ENCODE results near the gene PSMD10. TPM values are rescaled to one million over a fixed set of nuclear protein-coding genes. Genes with fewer than 3 reads are reported as not detected.

PSMD10 gene
- total and polyA plus RNA-seq, 12 donors = 21.1 to 112 (median 50.8) TPM

GRCh38 chrX:108036298-108036973 is 54.9 kb downstream of the PSMD10 start:
- H3K27me3 ChIP-seq = peaks cover 9% of the 10 kb centered on the region
- no peak overlapping the region for H3K4me3 ChIP-seq
- TF ChIP-seq POLR2A (IDR thresholded peaks at IDR 0.05) = no peak
- TF ChIP-seq, protein P1, sequence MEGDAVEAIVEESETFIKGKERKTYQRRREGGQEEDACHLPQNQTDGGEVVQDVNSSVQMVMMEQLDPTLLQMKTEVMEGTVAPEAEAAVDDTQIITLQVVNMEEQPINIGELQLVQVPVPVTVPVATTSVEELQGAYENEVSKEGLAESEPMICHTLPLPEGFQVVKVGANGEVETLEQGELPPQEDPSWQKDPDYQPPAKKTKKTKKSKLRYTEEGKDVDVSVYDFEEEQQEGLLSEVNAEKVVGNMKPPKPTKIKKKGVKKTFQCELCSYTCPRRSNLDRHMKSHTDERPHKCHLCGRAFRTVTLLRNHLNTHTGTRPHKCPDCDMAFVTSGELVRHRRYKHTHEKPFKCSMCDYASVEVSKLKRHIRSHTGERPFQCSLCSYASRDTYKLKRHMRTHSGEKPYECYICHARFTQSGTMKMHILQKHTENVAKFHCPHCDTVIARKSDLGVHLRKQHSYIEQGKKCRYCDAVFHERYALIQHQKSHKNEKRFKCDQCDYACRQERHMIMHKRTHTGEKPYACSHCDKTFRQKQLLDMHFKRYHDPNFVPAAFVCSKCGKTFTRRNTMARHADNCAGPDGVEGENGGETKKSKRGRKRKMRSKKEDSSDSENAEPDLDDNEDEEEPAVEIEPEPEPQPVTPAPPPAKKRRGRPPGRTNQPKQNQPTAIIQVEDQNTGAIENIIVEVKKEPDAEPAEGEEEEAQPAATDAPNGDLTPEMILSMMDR (IDR thresholded peaks at IDR 0.05) = no peak
- intact Hi-C loops (cut with DNase I) = no loop called here
- H3K27ac ChIP-seq = no peak overlapping the region
- DNase-seq = no peak
- H3K36me3 ChIP-seq (replicated peaks in 1 of 2) = no peaks in the 10 kb centered on the region
- H3K9me3 ChIP-seq (replicated peaks in 1 of 3) = no peaks in the 10 kb centered on the region
- H3K4me1 ChIP-seq (replicated peaks in 1 of 2) = no peaks in the 10 kb centered on the region
- 53 to 89% (median 69%) methylated on average over 4 of the region's 4 CpGs for WGBS, 4 donors

DNA sequence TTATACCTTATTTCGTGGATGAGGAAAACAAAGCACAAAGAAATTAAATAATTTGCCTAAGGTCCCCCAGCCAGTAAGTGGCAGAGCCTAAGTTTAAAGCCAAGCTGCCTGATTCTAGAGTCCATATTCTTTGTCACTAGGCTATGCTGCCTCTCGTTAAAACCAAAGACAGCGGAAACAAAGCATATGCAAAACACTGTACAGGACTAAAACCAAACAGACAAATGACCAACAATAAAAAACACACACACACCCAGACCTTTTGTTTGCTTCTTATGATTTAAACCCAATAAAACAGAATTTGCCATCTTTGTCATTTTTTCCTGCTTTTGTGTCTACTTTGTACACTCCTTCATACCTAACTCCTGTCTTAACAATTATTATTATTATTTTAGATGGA is 56.6 kb downstream of the PSMD10 start:
- intact Hi-C loops (cut with DNase I) = no loop called here
- no peaks in the 10 kb centered on the region for H3K36me3 ChIP-seq (replicated peaks in 1 of 2)
- no peak overlapping the region for H3K27ac ChIP-seq
- H3K27me3 ChIP-seq = peaks cover 9% of the 10 kb centered on the region
- DNase-seq = no peak
- no peaks in the 10 kb centered on the region for H3K4me1 ChIP-seq (replicated peaks in 1 of 2)
- 59 to 84% (median 76%) methylated on average over 3 of the region's 3 CpGs for WGBS, 4 donors
- H3K4me3 ChIP-seq = no peak overlapping the region
- no peak for TF ChIP-seq POLR2A (IDR thresholded peaks at IDR 0.05)
- TF ChIP-seq, protein P1 (IDR thresholded peaks at IDR 0.05) = no peak
- no peaks in the 10 kb centered on the region for H3K9me3 ChIP-seq (replicated peaks in 1 of 3)

Other genes starting within 250 kb of the PSMD10 start
- not detected for gene TEX13B, start 109.2 kb downstream of the PSMD10 start, total RNA-seq
- not detected for gene TEX13B, start 109.2 kb downstream of the PSMD10 start, polyA plus RNA-seq
- under 1 TPM in 5 of 9 donors, not detected in 4; 0.11 to 0.30 (median 0.17) TPM for gene VSIG1, start 46.5 kb downstream of the PSMD10 start, total RNA-seq
- gene VSIG1, start 46.5 kb downstream of the PSMD10 start, polyA plus RNA-seq = under 1 TPM; 0.08 to 0.30 (median 0.20) TPM
- gene ATG4A, start 236 bp upstream of the PSMD10 start, total RNA-seq = 10 to 100 TPM in 7 of 9 donors, 1 to 10 TPM in 2; 6.3 to 23.0 (median 14.5) TPM
- 10 to 100 TPM; 10.3 to 33.2 (median 13.0) TPM for gene ATG4A, start 236 bp upstream of the PSMD10 start, polyA plus RNA-seq

All from adrenal gland (tissue), 12 donors.